Measurements from ENCODE around the gene MAP2K5. TPM values are rescaled to one million over a fixed set of nuclear protein-coding genes. Genes with fewer than 3 reads are reported as not detected.
A peak's percentile ranks its signal among the peaks of the same experiment; 100 is the strongest.

MAP2K5 gene
- total and polyA plus RNA-seq, 10 of the 15 experiments (the other 5 are each of a cell fraction or from before 2014, with no cell fraction given) = 1.3 to 19.4 (median 9.6) TPM

- DNase-seq (ENCODE audit: low read depth, low spot score) (no peak), FAIRE-seq (peak; percentile 7), ATAC-seq (no peak)
- no peaks in the 10 kb centered on the region for H3K79me2 ChIP-seq (ENCODE audit: control insufficient read depth, insufficient read depth, low read length)
- ChIA-PET SMC1A (ENCODE audit: uncharacterized antibody, unreplicated experiment) (no interaction called here), RAD21 (ENCODE audit: unreplicated experiment) (no interaction called here), CTCF (no interaction called here), POLR2A (no interaction called here)
- in situ Hi-C loops (cut with MboI) = no loop called here
- TF ChIP-seq, protein P1, sequence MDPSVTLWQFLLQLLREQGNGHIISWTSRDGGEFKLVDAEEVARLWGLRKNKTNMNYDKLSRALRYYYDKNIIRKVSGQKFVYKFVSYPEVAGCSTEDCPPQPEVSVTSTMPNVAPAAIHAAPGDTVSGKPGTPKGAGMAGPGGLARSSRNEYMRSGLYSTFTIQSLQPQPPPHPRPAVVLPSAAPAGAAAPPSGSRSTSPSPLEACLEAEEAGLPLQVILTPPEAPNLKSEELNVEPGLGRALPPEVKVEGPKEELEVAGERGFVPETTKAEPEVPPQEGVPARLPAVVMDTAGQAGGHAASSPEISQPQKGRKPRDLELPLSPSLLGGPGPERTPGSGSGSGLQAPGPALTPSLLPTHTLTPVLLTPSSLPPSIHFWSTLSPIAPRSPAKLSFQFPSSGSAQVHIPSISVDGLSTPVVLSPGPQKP (IDR thresholded peaks at IDR 0.05; ENCODE audit: low read depth, low read length) = no peak
- TF ChIP-seq ZSCAN29 (IDR thresholded peaks at IDR 0.05) = no peak
- no peak for TF ChIP-seq NKRF (conservative IDR thresholded peaks at IDR 0.05)
- H3K4me1 ChIP-seq (ENCODE audit: control insufficient read depth, insufficient read depth, low read length) = no peaks in the 10 kb centered on the region
- no peaks in the 10 kb centered on the region for H3K9me3 ChIP-seq (replicated peaks; ENCODE audit: control insufficient read depth, insufficient read depth, low read length)
- WGBS (ENCODE audit: insufficient coverage, insufficient replicate concordance, low lambda C conversion rate, missing lambda C conversion rate) = 79% methylated on average over 4 of the region's 4 CpGs
- no peaks in the 10 kb centered on the region for H4K20me1 ChIP-seq (ENCODE audit: control insufficient read depth, insufficient read depth)
- intact Hi-C loops (cut with micrococcal nuclease; ENCODE audit: unreplicated experiment) = loop anchor here (10.0 kb wide), 1 partner anchor 227 kb away; no protein-coding TSS in a partner anchor
- no peak overlapping the region for H3K4me3 ChIP-seq
- no peaks in the 10 kb centered on the region for H3K36me3 ChIP-seq (ENCODE audit: control insufficient read depth in 2 of 2, insufficient read depth in 2 of 2, low read length in 1 of 2)
- H3K4me2 ChIP-seq (ENCODE audit: control insufficient read depth, insufficient read depth) = no peak overlapping the region
- H3K27ac ChIP-seq (ENCODE audit: control insufficient read depth, insufficient read depth) = no peak overlapping the region
- H3K27me3 ChIP-seq (replicated peaks in 1 of 2; ENCODE audit: control insufficient read depth in 2 of 2, insufficient read depth in 2 of 2, low read length in 1 of 2) = no peaks in the 10 kb centered on the region
- BruUV-seq (replicated peaks) = no TSS peak
- H2AFZ ChIP-seq (ENCODE audit: control insufficient read depth, low read depth, low read length) = no peak overlapping the region
- H3K9ac ChIP-seq (ENCODE audit: control insufficient read depth, insufficient read depth, low read length) = no peak overlapping the region
Measured at GRCh38 chr15:67607329-67607728, 64.8 kb downstream of the MAP2K5 start.

Measured in GM12878 (cell line).